H1 (cell line): ENCODE data around the gene IKZF2. TPM values are rescaled to one million over a fixed set of nuclear protein-coding genes. Genes with fewer than 3 reads are reported as not detected.

Experiments used
- CTCF ChIA-PET: fragments of 300-600 bp; sonication (Branson Sonifier 250); formaldehyde crosslinking; loops from one replicate; lab custom pipeline; 2021; ENCODE audit not compliant: partially characterized antibody; lab: Charles Lee
- POLR2A ChIA-PET: fragments of 300-600 bp; sonication (Branson Sonifier 250); formaldehyde crosslinking; loops from one replicate; lab custom pipeline; 2021; ENCODE audit warnings: inconsistent platforms; ENCODE audit not compliant: partially characterized antibody; lab: Charles Lee
- DNase-seq, 2 experiments: peaks; one replicate each; pipeline versions ENCODE4 v3.0.0 to v3.0.0-alpha.2; 2010 to 2022; ENCODE audit warnings: low spot score in 2 of 2, low read depth in 1 of 2, mixed read lengths in 1 of 2
- FAIRE-seq: peaks from 2 replicates; lab custom pipeline; 2011; peaks lifted over from hg19 to GRCh38; lab: Jason Lieb, UNC
- H2AFZ ChIP-seq: 2 replicates; pipeline ENCODE4 v1.8.1; 2012; ENCODE audit warnings: low read length, inconsistent platforms
- H2AK5ac ChIP-seq: 2 replicates; pipeline ENCODE4 v1.6.1; 2013; ENCODE audit warnings: low read depth, low read length
- H2BK120ac ChIP-seq: replicated peaks from 2 replicates; pipeline ENCODE3; 2013; ENCODE audit warnings: low read depth, low read length, inconsistent platforms
- H2BK12ac ChIP-seq: 2 replicates; pipeline ENCODE4 v1.6.1; 2013; ENCODE audit warnings: low read depth, low read length
- H2BK15ac ChIP-seq: 2 replicates; pipeline ENCODE4 v1.6.1; 2013; ENCODE audit warnings: low read length
- H2BK20ac ChIP-seq: 2 replicates; pipeline ENCODE4 v1.6.1; 2013; ENCODE audit warnings: low read length
- H2BK5ac ChIP-seq: 2 replicates; pipeline ENCODE4 v1.6.1; 2013; ENCODE audit warnings: low read depth, low read length
- H3K14ac ChIP-seq: 2 replicates; pipeline ENCODE4 v1.6.1; 2013; ENCODE audit warnings: inconsistent platforms; ENCODE audit not compliant: insufficient read length
- H3K18ac ChIP-seq: 2 replicates; pipeline ENCODE4 v1.6.1; 2013; ENCODE audit warnings: low read length; ENCODE audit errors: extremely low read depth
- H3K23ac ChIP-seq: 2 replicates; pipeline ENCODE4 v1.6.1; 2013; ENCODE audit warnings: inconsistent platforms; ENCODE audit not compliant: insufficient read length
- H3K23me2 ChIP-seq: 2 replicates; pipeline ENCODE4 v1.6.1; 2013; ENCODE audit warnings: low read depth, low read length
- H3K27ac ChIP-seq: 2 replicates; pipeline ENCODE4 v1.6.1; 2011; ENCODE audit warnings: low read depth, low read length, inconsistent platforms
- H3K27me3 ChIP-seq, 4 experiments: replicated peaks in 1 of 4; 1 replicate in 1 of 4; 2 replicates in 3 of 4; pipeline versions ENCODE4 v1.6.1 to v1.8.1; 2011 to 2013; ENCODE audit warnings: low read length in 3 of 4, mild to moderate bottlenecking in 3 of 4, inconsistent platforms in 2 of 4, mixed read lengths in 2 of 4, moderate library complexity in 1 of 4; ENCODE audit not compliant: control insufficient read depth in 3 of 4, insufficient read depth in 3 of 4; ENCODE audit errors: extremely low read depth in 1 of 4
- H3K36me3 ChIP-seq, 4 experiments: 2 replicates each; pipeline versions ENCODE4 v1.6.1 to v1.8.1; 2011 to 2013; ENCODE audit warnings: mild to moderate bottlenecking in 4 of 4, low read length in 3 of 4, moderate library complexity in 2 of 4, control low read depth in 1 of 4, inconsistent platforms in 1 of 4; ENCODE audit not compliant: insufficient read depth in 4 of 4, control insufficient read depth in 2 of 4
- H3K4ac ChIP-seq: replicated peaks from 2 replicates; pipeline ENCODE3; 2013; ENCODE audit warnings: low read length, low read depth, mixed read lengths, inconsistent platforms; ENCODE audit not compliant: insufficient read length
- H3K4me1 ChIP-seq, 4 experiments: replicated peaks in 1 of 4; 1 replicate in 1 of 4; 2 replicates in 3 of 4; pipeline versions ENCODE4 v1.6.1 to v1.8.1; 2011 to 2013; ENCODE audit warnings: low read length in 3 of 4, inconsistent platforms in 2 of 4, mixed read lengths in 1 of 4; ENCODE audit not compliant: insufficient read depth in 4 of 4, control insufficient read depth in 3 of 4
- H3K4me2 ChIP-seq, 2 experiments: 2 replicates each; pipeline versions ENCODE4 v1.6.1 to v1.8.1; 2011 to 2013; ENCODE audit warnings: low read depth in 2 of 2, low read length in 2 of 2, control low read depth in 1 of 2, inconsistent platforms in 1 of 2, mild to moderate bottlenecking in 1 of 2; ENCODE audit not compliant: insufficient read depth in 1 of 2
- H3K4me3 ChIP-seq, 4 experiments: fragments of 200-600, 300-600 bp in 1 of 4; sonication (generic), shearing (Covaris generic), sonication (Bioruptor Twin) in 1 of 4; 2 replicates each; pipeline versions ENCODE4 v1.5.1 to v1.8.1; 2011 to 2016; ENCODE audit warnings: low read length in 4 of 4, low read depth in 3 of 4, control low read depth in 2 of 4, inconsistent platforms in 2 of 4, mild to moderate bottlenecking in 2 of 4, mixed read lengths in 1 of 4, moderate library complexity in 1 of 4; ENCODE audit not compliant: insufficient read depth in 2 of 4; ENCODE audit errors: extremely low read depth in 1 of 4
- H3K56ac ChIP-seq: replicated peaks from 2 replicates; pipeline ENCODE3; 2013; ENCODE audit warnings: low read depth, mild to moderate bottlenecking, mixed read lengths, low read length, inconsistent platforms; ENCODE audit not compliant: insufficient read length
- H3K79me1 ChIP-seq: 2 replicates; pipeline ENCODE4 v1.6.1; 2013; ENCODE audit warnings: low read depth, low read length, control low read depth
- H3K79me2 ChIP-seq, 2 experiments: 2 replicates each; pipeline versions ENCODE4 v1.6.1 to v1.8.1; 2012 to 2013; ENCODE audit warnings: low read length in 2 of 2, mild to moderate bottlenecking in 2 of 2, inconsistent platforms in 1 of 2; ENCODE audit not compliant: insufficient read depth in 2 of 2, control insufficient read depth in 1 of 2
- H3K9ac ChIP-seq, 4 experiments: replicated peaks in 1 of 4; 1 replicate in 1 of 4; 2 replicates in 3 of 4; pipeline versions ENCODE4 v1.6.1 to v1.8.1; 2011 to 2013; ENCODE audit warnings: low read depth in 3 of 4, low read length in 3 of 4, control low read depth in 2 of 4, mild to moderate bottlenecking in 2 of 4, moderate library complexity in 2 of 4, inconsistent platforms in 1 of 4; ENCODE audit errors: extremely low read depth in 1 of 4
- H3K9me3 ChIP-seq, 2 experiments: 2 replicates each; pipeline versions ENCODE4 v1.6.1 to v1.8.1; 2012 to 2013; ENCODE audit warnings: mild to moderate bottlenecking in 2 of 2, moderate library complexity in 2 of 2, control low read depth in 1 of 2, inconsistent platforms in 1 of 2, low read depth in 1 of 2, low read length in 1 of 2, mixed read lengths in 1 of 2; ENCODE audit not compliant: insufficient read depth in 2 of 2
- H4K20me1 ChIP-seq, 2 experiments: replicated peaks in 1 of 2; 2 replicates each; pipeline versions ENCODE3 to v1.8.1; 2011 to 2013; ENCODE audit warnings: inconsistent platforms in 2 of 2, low read length in 2 of 2, mild to moderate bottlenecking in 1 of 2; ENCODE audit not compliant: insufficient read depth in 2 of 2, control insufficient read depth in 1 of 2
- H4K5ac ChIP-seq: 2 replicates; pipeline ENCODE4 v1.6.1; 2013; ENCODE audit warnings: low read length, low read depth, mixed read lengths, inconsistent platforms; ENCODE audit not compliant: insufficient read length
- H4K8ac ChIP-seq: 2 replicates; pipeline ENCODE4 v1.8.0; 2013; ENCODE audit warnings: mild to moderate bottlenecking, moderate library complexity, low read length, inconsistent platforms; ENCODE audit not compliant: insufficient read depth; ENCODE audit errors: extremely low read depth
- H4K91ac ChIP-seq: replicated peaks from 2 replicates; pipeline ENCODE3; 2013; ENCODE audit warnings: low read length, mixed read lengths, inconsistent platforms; ENCODE audit not compliant: insufficient read length
- ASH2L ChIP-seq: fragments of 200-600, 300-600 bp; sonication (generic); IDR thresholded peaks from one replicate; pipeline ENCODE4 v1.7.1; 2017; ENCODE audit warnings: low read length
- CEBPB ChIP-seq: IDR thresholded peaks from 2 replicates; pipeline ENCODE4 v1.6.1; 2012; ENCODE audit warnings: low read depth, low read length
- CHD1 ChIP-seq: IDR thresholded peaks from 2 replicates; pipeline ENCODE4 v1.6.1; 2012; ENCODE audit warnings: low read depth, low read length, improper control_type of control experiment
- HDAC6 ChIP-seq: IDR thresholded peaks from one replicate; pipeline ENCODE4 v1.7.1; 2012; ENCODE audit warnings: low read depth, mild to moderate bottlenecking, inconsistent platforms, low read length, moderate library complexity
- KDM4A ChIP-seq: IDR thresholded peaks from one replicate; pipeline ENCODE4 v1.7.1; 2012; ENCODE audit warnings: low read depth, mild to moderate bottlenecking, moderate library complexity, low read length, inconsistent platforms; ENCODE audit not compliant: severe bottlenecking
- NANOG ChIP-seq: IDR thresholded peaks from 2 replicates; pipeline ENCODE4 v1.6.1; 2011; ENCODE audit warnings: low read length, low read depth, mild to moderate bottlenecking, inconsistent platforms; ENCODE audit not compliant: insufficient read depth, poor library complexity, severe bottlenecking
- RXRA ChIP-seq: IDR thresholded peaks from 2 replicates; pipeline ENCODE4 v1.6.1; 2011; ENCODE audit warnings: low read depth, mild to moderate bottlenecking, low read length, moderate library complexity; ENCODE audit not compliant: insufficient read depth
- SAP30 ChIP-seq: fragments of 300-600 bp; sonication (generic); IDR thresholded peaks from 2 replicates; pipeline ENCODE4 v1.7.1; 2012; ENCODE audit warnings: low read length, moderate library complexity, mild to moderate bottlenecking, inconsistent platforms; ENCODE audit not compliant: insufficient read depth, insufficient replicate concordance
- SIN3A ChIP-seq, 2 experiments: IDR thresholded peaks in 1 of 2; conservative IDR thresholded peaks in 1 of 2; 2 replicates each; pipeline ENCODE4 v1.6.1; 2011 to 2012; ENCODE audit warnings: low read length in 2 of 2, improper control_type of control experiment in 1 of 2, low read depth in 1 of 2, mild to moderate bottlenecking in 1 of 2
- WGBS, 2 experiments: shearing (Covaris generic) in 1 of 2; methylation state at CpG; one replicate each; pipeline versions ENCODE4 v1.1.6 to v1.1.7; 2013 to 2015; ENCODE audit warnings: low lambda C conversion rate in 2 of 2, mixed read lengths in 2 of 2, inconsistent platforms in 1 of 2, low coverage in 1 of 2, missing lambda C conversion rate in 1 of 2; ENCODE audit not compliant: insufficient replicate concordance in 2 of 2, insufficient coverage in 1 of 2, insufficient read length in 1 of 2; ENCODE audit errors: extremely low coverage in 1 of 2, missing lambda C conversion rate in 1 of 2; 5-methylcytosine and 5-hydroxymethylcytosine counted together
- polyA plus RNA-seq, 7 experiments: library from polyadenylated mRNA; depleted of rRNA in 3 of 7; stranded (reverse) in 5 of 7; unstranded in 2 of 7; fragments of >200 nt in 5 of 7; fragments of 200-250 nt in 2 of 7; gene quantifications; 1 replicate in 5 of 7; 2 replicates in 1 of 7; 4 replicates in 1 of 7; pipeline versions ENCODE4 v1.2.1 to v1.2.3, GENCODE V29; 2011 to 2013; ENCODE audit warnings: missing spikeins in 2 of 7, mixed read lengths in 2 of 7
- total RNA-seq: library from RNA; stranded (reverse); fragmentation: NEBNext Ultra II Directional; extraction: Animal tissue kit (Norgen Biotek cat#: 25700); gene quantifications from 2 replicates; pipeline ENCODE4 v1.2.1, GENCODE V29; 2021

The IKZF2 gene
- total and polyA plus RNA-seq, 2 of the 8 experiments (the other 6 are each of a cell fraction or from before 2014, with no cell fraction given) = 1.7 to 4.4 TPM

GRCh38 chr2:213189001-213189899 lies 37.8 kb upstream of the IKZF2 start:
- Histone ChIP-seq H3K36me3 (peaks cover 0 to 3% (median 0%) of the 10 kb centered on the region in 4 experiments; a peak in 1 of 8 replicates), H3K9ac (peak overlapping the region; percentile 35 to 65 (median 44); a peak in 6 of 7 replicates), H3K56ac (no peak overlapping the region), H4K20me1 (no peaks in the 10 kb centered on the region), H2AK5ac (no peak overlapping the region; the same call in 1 of the 2 replicates), H3K18ac (peak overlapping the region; percentile 81; the same call in 1 of the 2 replicates), H3K9me3 (peaks cover 3 to 9% of the 10 kb centered on the region in 2 experiments; a peak in 3 of 4 replicates), H4K5ac (peak overlapping the region; percentile 75), H2BK12ac (peak overlapping the region; percentile 55; the same call in 1 of the 2 replicates), H3K4ac (no peak overlapping the region), H2BK120ac (peak overlapping the region; percentile 13), H4K91ac (peak overlapping the region; percentile 30), H3K4me1 (peaks cover 3 to 20% (median 10%) of the 10 kb centered on the region in 4 experiments; a peak in 6 of 7 replicates), H3K79me1 (no peaks in the 10 kb centered on the region), H4K8ac (peak overlapping the region; percentile 4; the same call in 1 of the 2 replicates), H3K14ac (no peak overlapping the region), H3K4me2 (peak overlapping the region; percentile 65 to 91), H2BK5ac (peak overlapping the region; percentile 46), H3K27me3 (no peaks in the 10 kb centered on the region), H2BK20ac (peak overlapping the region; percentile 94; the same call in 1 of the 2 replicates), H3K4me3 (peak overlapping the region; percentile 23 to 50 (median 32)), H2AFZ (peak overlapping the region; percentile 88; the same call in 1 of the 2 replicates), H3K23ac (no peak overlapping the region), H2BK15ac (peak overlapping the region; percentile 66; the same call in 1 of the 2 replicates), H3K27ac (peak overlapping the region; percentile 67), H3K79me2 (no peaks in the 10 kb centered on the region), H3K23me2 (peaks cover 2% of the 10 kb centered on the region; the same call in 1 of the 2 replicates)
- 17% methylated on average over 16 of the region's 16 CpGs; no CpG with 5 or more reads in 1 of the 2 experiments for WGBS, 2 experiments
- ChIA-PET CTCF (interaction anchor here (0.6 to 1.9 kb wide), 3 partner anchors 28 to 1811 kb away, joined by 3 to 7 read pairs (median 3); no protein-coding TSS in a partner anchor), POLR2A (interaction anchor here (0.7 to 2.0 kb wide), 4 partner anchors 11 to 39 kb away, joined by 3 to 5 read pairs (median 4); no protein-coding TSS in a partner anchor)
- peak; percentile 92 for FAIRE-seq
- peak; percentile 21 to 59 for DNase-seq
- TF ChIP-seq KDM4A (no peak), NANOG (no peak), SIN3A (conservative IDR thresholded peaks at IDR 0.05 in 1 of 2, IDR thresholded peaks at IDR 0.05 in 1 of 2; ENCODE audit: low read depth in 1 of 2, low read length in 2 of 2) (peak in 1 of 2 experiments; percentile 65; a peak in 2 of 4 replicates), RXRA (no peak), CHD1 (no peak), ASH2L (peak; percentile 65), CEBPB (no peak), HDAC6 (no peak), SAP30 (peak; percentile 31)
